ENCODE data around the gene P3H1. TPM values are rescaled to one million over a fixed set of nuclear protein-coding genes. Genes with fewer than 3 reads are reported as not detected.

Gene P3H1
- total and polyA plus RNA-seq, 2 experiments from 2014 or later: 51.1 to 75.1 TPM

DNA sequence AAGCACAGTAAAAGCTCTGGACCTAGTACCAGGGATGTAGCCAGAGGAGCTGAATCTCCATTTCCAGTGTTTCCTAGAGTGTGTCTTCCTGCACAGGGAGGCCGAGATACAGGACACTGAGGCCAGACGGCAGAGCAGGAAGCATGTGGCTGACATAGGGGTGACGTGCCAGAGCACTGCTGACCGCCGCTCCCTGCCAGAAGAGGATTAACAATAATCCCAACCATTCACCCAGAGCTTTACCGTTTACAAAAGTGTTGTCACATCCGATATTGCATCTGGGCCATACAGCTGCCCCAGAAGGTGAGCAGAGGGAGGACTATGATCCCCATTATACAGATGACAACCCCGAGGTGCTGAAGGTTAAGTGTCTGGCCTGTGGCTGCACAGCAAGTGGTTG, 21.0 kb downstream of the P3H1 start:
- Histone ChIP-seq H3K9me2 (ENCODE audit: insufficient read depth) (no peaks in the 10 kb centered on the region), H3K79me2 (replicated peaks; ENCODE audit: insufficient read depth) (no peaks in the 10 kb centered on the region), H3K36me3 (ENCODE audit: insufficient read depth) (peaks cover 8% of the 10 kb centered on the region; the same call in 1 of the 2 replicates), H3K27me3 (ENCODE audit: insufficient read depth) (no peaks in the 10 kb centered on the region), H3K27ac (ENCODE audit: low read depth) (no peak overlapping the region), H3K4me2 (no peak overlapping the region), H2AFZ (no peak overlapping the region), H3K4me1 (ENCODE audit: insufficient read depth) (peaks cover 12% of the 10 kb centered on the region), H4K20me1 (replicated peaks; ENCODE audit: insufficient read depth) (no peaks in the 10 kb centered on the region), H3F3A (replicated peaks; ENCODE audit: low read depth) (0 out of 2 replicates have a peak, but pooled peaks cover 3% of the 10 kb centered on the region), H3K4me3 (no peak overlapping the region)
- DNase-seq (ENCODE audit: low spot score): no peak
- H3K4me1 Mint-ChIP-seq: peaks cover 25% of the 10 kb centered on the region
- H3K4me3 Mint-ChIP-seq: no peak overlapping the region
- H3K27ac Mint-ChIP-seq: no peak overlapping the region
- peaks cover 24% of the 10 kb centered on the region for H3K27me3 Mint-ChIP-seq (ENCODE audit: insufficient read depth, low read depth, poor library complexity)
- TF ChIP-seq ZNF331 (CRISPR knock-in tag; IDR thresholded peaks at IDR 0.05; ENCODE audit: low read depth): no peak
- no peak for TF ChIP-seq NANOG (IDR thresholded peaks at IDR 0.05; ENCODE audit: borderline replicate concordance)
- TF ChIP-seq CREB1 (CRISPR knock-in tag; IDR thresholded peaks at IDR 0.05; ENCODE audit: low read depth): no peak
- no peak for TF ChIP-seq EZH2phosphoT487 (IDR thresholded peaks at IDR 0.05; ENCODE audit: unreplicated experiment)
- no peak for TF ChIP-seq JUNB (IDR thresholded peaks at IDR 0.05; ENCODE audit: unreplicated experiment)
- TF ChIP-seq EZH2 (IDR thresholded peaks at IDR 0.05; ENCODE audit: low read depth, unreplicated experiment): no peak
- TF ChIP-seq, protein P1, sequence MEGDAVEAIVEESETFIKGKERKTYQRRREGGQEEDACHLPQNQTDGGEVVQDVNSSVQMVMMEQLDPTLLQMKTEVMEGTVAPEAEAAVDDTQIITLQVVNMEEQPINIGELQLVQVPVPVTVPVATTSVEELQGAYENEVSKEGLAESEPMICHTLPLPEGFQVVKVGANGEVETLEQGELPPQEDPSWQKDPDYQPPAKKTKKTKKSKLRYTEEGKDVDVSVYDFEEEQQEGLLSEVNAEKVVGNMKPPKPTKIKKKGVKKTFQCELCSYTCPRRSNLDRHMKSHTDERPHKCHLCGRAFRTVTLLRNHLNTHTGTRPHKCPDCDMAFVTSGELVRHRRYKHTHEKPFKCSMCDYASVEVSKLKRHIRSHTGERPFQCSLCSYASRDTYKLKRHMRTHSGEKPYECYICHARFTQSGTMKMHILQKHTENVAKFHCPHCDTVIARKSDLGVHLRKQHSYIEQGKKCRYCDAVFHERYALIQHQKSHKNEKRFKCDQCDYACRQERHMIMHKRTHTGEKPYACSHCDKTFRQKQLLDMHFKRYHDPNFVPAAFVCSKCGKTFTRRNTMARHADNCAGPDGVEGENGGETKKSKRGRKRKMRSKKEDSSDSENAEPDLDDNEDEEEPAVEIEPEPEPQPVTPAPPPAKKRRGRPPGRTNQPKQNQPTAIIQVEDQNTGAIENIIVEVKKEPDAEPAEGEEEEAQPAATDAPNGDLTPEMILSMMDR (conservative IDR thresholded peaks at IDR 0.05; ENCODE audit: low read depth in 2 of 2): no peak
- no peak for ATAC-seq
- H3K9me3 Mint-ChIP-seq: peaks cover 7% of the 10 kb centered on the region; the same call in 2 of the 3 replicates
- peaks cover 34% of the 10 kb centered on the region for H3K36me3 Mint-ChIP-seq (ENCODE audit: low read depth)

DNA sequence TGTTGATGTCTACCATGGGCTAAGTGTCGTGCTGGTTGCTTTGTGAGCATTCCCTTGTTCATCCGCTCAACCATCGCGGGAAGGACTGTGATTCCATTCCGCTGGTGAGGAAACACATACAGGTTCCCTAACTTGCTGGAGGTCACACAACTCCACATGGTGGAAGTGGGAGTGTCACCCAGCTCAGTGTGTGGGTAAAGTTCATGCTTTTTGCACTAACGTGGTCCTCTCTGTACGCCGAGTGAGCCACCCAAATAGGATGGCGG, 22.7 kb downstream of the P3H1 start:
- Mint-ChIP-seq H3K36me3 (ENCODE audit: low read depth) (peaks cover 20% of the 10 kb centered on the region), H3K9me3 (no peaks in the 10 kb centered on the region; the same call in 1 of the 3 replicates), H3K4me1 (peaks cover 40% of the 10 kb centered on the region)
- no peak for TF ChIP-seq CREB1 (CRISPR knock-in tag; IDR thresholded peaks at IDR 0.05; ENCODE audit: low read depth)
- TF ChIP-seq POLR2AphosphoS5 (IDR thresholded peaks at IDR 0.05; ENCODE audit: low read depth): no peak
- TF ChIP-seq STAT1 (IDR thresholded peaks at IDR 0.05; ENCODE audit: unreplicated experiment): no peak
- TF ChIP-seq EZH2phosphoT487 (IDR thresholded peaks at IDR 0.05; ENCODE audit: unreplicated experiment): no peak
- TF ChIP-seq NANOG (IDR thresholded peaks at IDR 0.05; ENCODE audit: borderline replicate concordance): no peak
- no peak for TF ChIP-seq ZNF462 (CRISPR knock-in tag; IDR thresholded peaks at IDR 0.05)
- TF ChIP-seq ZNF114 (CRISPR knock-in tag; IDR thresholded peaks at IDR 0.05): no peak
- TF ChIP-seq ETS1 (IDR thresholded peaks at IDR 0.05): no peak
- TF ChIP-seq EZH2 (IDR thresholded peaks at IDR 0.05; ENCODE audit: low read depth, unreplicated experiment): no peak

More for the DNA sequence above, 22.7 kb downstream of the P3H1 start:
- H3K4me1 ChIP-seq (ENCODE audit: insufficient read depth): peaks cover 22% of the 10 kb centered on the region
- 0 out of 2 replicates have a peak, but pooled peaks cover 3% of the 10 kb centered on the region for H3F3A ChIP-seq (replicated peaks; ENCODE audit: low read depth)
- H3K4me2 ChIP-seq: no peak overlapping the region
- H3K27me3 Mint-ChIP-seq (ENCODE audit: insufficient read depth, low read depth, poor library complexity): peaks cover 20% of the 10 kb centered on the region
- no peak overlapping the region for H2AFZ ChIP-seq
- H3K27ac ChIP-seq (ENCODE audit: low read depth): no peak overlapping the region
- H3K27me3 ChIP-seq (ENCODE audit: insufficient read depth): no peaks in the 10 kb centered on the region
- H3K9me2 ChIP-seq (ENCODE audit: insufficient read depth): no peaks in the 10 kb centered on the region
- ATAC-seq: no peak
- no peak overlapping the region for H3K27ac Mint-ChIP-seq
- H3K4me3 Mint-ChIP-seq: no peak overlapping the region
- H3K36me3 ChIP-seq (ENCODE audit: insufficient read depth): no peaks in the 10 kb centered on the region
- H3K79me2 ChIP-seq (replicated peaks; ENCODE audit: insufficient read depth): no peaks in the 10 kb centered on the region
- DNase-seq (ENCODE audit: low spot score): no peak
- H4K20me1 ChIP-seq (replicated peaks; ENCODE audit: insufficient read depth): no peaks in the 10 kb centered on the region
- H3K4me3 ChIP-seq: no peak overlapping the region
